ENCODE data around the gene EXO5. TPM values are rescaled to one million over a fixed set of nuclear protein-coding genes. Genes with fewer than 3 reads are reported as not detected.

EXO5 gene
- total RNA-seq, 1 experiment from 2014 or later, result 13.4 TPM

DNA sequence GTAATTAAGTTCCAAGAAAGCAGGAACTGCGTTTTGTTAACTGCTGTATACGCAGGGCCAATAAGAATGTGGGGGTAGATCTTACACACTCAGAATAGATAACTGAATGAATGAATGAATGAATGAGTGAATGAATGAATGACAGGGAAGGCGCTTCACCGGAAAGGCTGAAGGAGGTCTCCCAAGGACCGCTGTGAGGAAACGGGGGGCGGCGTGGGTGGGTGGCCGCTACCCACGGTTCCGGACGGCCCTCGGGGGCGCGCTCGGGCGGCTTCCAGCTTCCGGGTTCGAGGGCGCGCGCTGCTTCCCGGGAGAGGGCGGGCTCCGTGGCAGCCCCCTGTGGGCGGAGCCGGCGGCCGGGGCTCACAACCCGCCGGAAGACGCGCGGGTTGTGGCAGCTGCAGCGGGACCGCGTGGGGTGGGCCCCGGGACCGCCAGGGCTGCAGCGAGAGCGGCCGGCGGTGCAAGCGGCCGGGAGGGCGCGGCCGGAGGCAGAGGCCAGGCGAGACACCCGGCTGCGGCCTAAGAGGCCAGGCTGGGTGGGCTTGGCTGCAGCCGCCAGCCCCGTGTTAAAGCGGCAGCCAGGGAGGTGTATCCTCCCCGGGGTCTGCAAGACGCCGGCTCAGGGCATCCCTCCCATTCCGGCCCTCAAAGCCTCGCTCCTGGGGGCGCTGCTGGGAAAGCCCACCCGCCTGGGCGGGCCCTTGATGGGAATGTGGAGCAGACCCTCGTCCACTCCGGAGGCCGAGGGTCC is 31.5 kb upstream of the EXO5 start, which contains the start of gene ZFP69:
Gene ZFP69 (plus strand): TSS at position 367 of the 754 bp plus-strand sequence. CDS start 2,072 bp downstream, outside the sequence.
- DNase-seq, result peak; percentile 69
- no peak within 1 kb of the TSS for H4K5ac ChIP-seq (ENCODE audit: insufficient read length, low read depth, low read length)
- no peaks in the 10 kb centered on the region for H3K27me3 ChIP-seq (ENCODE audit: insufficient read depth, low read length)
- H3K79me1 ChIP-seq (ENCODE audit: insufficient read depth, low read depth, low read length, poor library complexity, severe bottlenecking), result no peaks in the 10 kb centered on the region
- no peaks in the 10 kb centered on the region; the same call in 1 of the 2 replicates for H3K27me3 Mint-ChIP-seq (ENCODE audit: low read depth)
- peaks cover 6% of the 10 kb centered on the region for H3K9me3 ChIP-seq (ENCODE audit: control insufficient read depth, low read depth, low read length)
- TF ChIP-seq, protein P1, sequence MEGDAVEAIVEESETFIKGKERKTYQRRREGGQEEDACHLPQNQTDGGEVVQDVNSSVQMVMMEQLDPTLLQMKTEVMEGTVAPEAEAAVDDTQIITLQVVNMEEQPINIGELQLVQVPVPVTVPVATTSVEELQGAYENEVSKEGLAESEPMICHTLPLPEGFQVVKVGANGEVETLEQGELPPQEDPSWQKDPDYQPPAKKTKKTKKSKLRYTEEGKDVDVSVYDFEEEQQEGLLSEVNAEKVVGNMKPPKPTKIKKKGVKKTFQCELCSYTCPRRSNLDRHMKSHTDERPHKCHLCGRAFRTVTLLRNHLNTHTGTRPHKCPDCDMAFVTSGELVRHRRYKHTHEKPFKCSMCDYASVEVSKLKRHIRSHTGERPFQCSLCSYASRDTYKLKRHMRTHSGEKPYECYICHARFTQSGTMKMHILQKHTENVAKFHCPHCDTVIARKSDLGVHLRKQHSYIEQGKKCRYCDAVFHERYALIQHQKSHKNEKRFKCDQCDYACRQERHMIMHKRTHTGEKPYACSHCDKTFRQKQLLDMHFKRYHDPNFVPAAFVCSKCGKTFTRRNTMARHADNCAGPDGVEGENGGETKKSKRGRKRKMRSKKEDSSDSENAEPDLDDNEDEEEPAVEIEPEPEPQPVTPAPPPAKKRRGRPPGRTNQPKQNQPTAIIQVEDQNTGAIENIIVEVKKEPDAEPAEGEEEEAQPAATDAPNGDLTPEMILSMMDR (conservative IDR thresholded peaks at IDR 0.05), result no peak
- peak within 1 kb of the TSS; percentile 54 for H2AFZ ChIP-seq (ENCODE audit: low read length)
- no peak within 1 kb of the TSS for H4K8ac ChIP-seq (replicated peaks; ENCODE audit: insufficient read length, low read depth, low read length)
- no peak within 1 kb of the TSS for H4K91ac ChIP-seq (ENCODE audit: insufficient read length, low read depth, low read length)
- no peak within 1 kb of the TSS for H2BK5ac ChIP-seq (ENCODE audit: insufficient read length, low read length)
- peaks cover 19 to 33% of the 10 kb centered on the region in 2 experiments for H3K9me3 Mint-ChIP-seq
- H3K56ac ChIP-seq (ENCODE audit: insufficient read length, low read depth, low read length), result no peak within 1 kb of the TSS
- no peak within 1 kb of the TSS for H3K27ac ChIP-seq (ENCODE audit: insufficient read length, low read depth, low read length)
- H3K4me2 ChIP-seq (ENCODE audit: insufficient read depth, insufficient read length, low read length), result peak within 1 kb of the TSS; percentile 86
- H2AK5ac ChIP-seq (ENCODE audit: insufficient read length, low read length), result no peak within 1 kb of the TSS
- H2BK15ac ChIP-seq (ENCODE audit: low read depth, low read length), result no peak within 1 kb of the TSS
- no CpG with 5 or more reads among the region's 65 CpGs for WGBS (ENCODE audit: extremely low coverage, insufficient read length, low lambda C conversion rate)
- H3K4ac ChIP-seq (ENCODE audit: low read depth, low read length), result no peak within 1 kb of the TSS
- no peak within 1 kb of the TSS for H3T11ph ChIP-seq (ENCODE audit: low read length)
- no peak within 1 kb of the TSS for H3K18ac ChIP-seq (ENCODE audit: insufficient read length, low read depth, low read length)
- H3K27ac Mint-ChIP-seq, result no peak within 1 kb of the TSS; a peak in 1 of 7 replicates
- H3K14ac ChIP-seq (ENCODE audit: insufficient read depth, low read length), result no peak within 1 kb of the TSS
- peaks cover 10 to 16% (median 13%) of the 10 kb centered on the region in 3 experiments for H3K36me3 Mint-ChIP-seq (ENCODE audit: insufficient read depth in 1 of 3, low read depth in 3 of 3)
- H3K4me3 Mint-ChIP-seq, result peak within 1 kb of the TSS; percentile 81 to 90
- H4K20me1 ChIP-seq (ENCODE audit: control insufficient read depth, insufficient read depth, insufficient read length), result no peaks in the 10 kb centered on the region
- H3K23me2 ChIP-seq (ENCODE audit: insufficient read length, low read depth, low read length, poor library complexity, severe bottlenecking), result peaks cover 4% of the 10 kb centered on the region
- H3K4me1 Mint-ChIP-seq, result peaks cover 10 to 11% of the 10 kb centered on the region in 2 experiments
- no peaks in the 10 kb centered on the region for H3K79me2 ChIP-seq (ENCODE audit: insufficient read depth, low read length)
- no peak within 1 kb of the TSS for H2BK120ac ChIP-seq (ENCODE audit: low read depth, low read length, poor library complexity, severe bottlenecking)
- H3K9ac ChIP-seq (ENCODE audit: extremely low read depth, insufficient read length, low read length), result peak within 1 kb of the TSS; percentile 32
- H3K4me1 ChIP-seq (ENCODE audit: insufficient read depth, low read length), result no peaks in the 10 kb centered on the region
- H3K23ac ChIP-seq (ENCODE audit: insufficient read length, low read depth, low read length), result no peak within 1 kb of the TSS
- H2BK20ac ChIP-seq (ENCODE audit: low read depth, low read length, poor library complexity, severe bottlenecking), result no peak within 1 kb of the TSS
- no peak within 1 kb of the TSS for H2BK12ac ChIP-seq (ENCODE audit: insufficient read length, low read depth, low read length)
